Ascending aorta (tissue), 2 donors: ENCODE measurements around the gene RNASE4. TPM values are rescaled to one million over a fixed set of nuclear protein-coding genes. Genes with fewer than 3 reads are reported as not detected.

Experiments
- DNase-seq, 2 donors: peaks; one replicate each; pipeline ENCODE4 v3.0.0-alpha.2; 2019; ENCODE audit warnings: low spot score in 2 of 2
- H3K27ac ChIP-seq, 2 donors: fragments of 200-600 bp; sonication (generic); one replicate each; pipeline ENCODE4 v1.5.1; 2016 to 2017; ENCODE audit warnings: mild to moderate bottlenecking in 1 of 2
- H3K27me3 ChIP-seq: fragments of 200-600 bp; sonication (generic); one replicate; pipeline ENCODE4 v1.5.1; 2017
- H3K36me3 ChIP-seq, 2 donors: fragments of 200-600 bp; sonication (generic); one replicate each; pipeline ENCODE4 v1.5.1; 2016
- H3K4me1 ChIP-seq, 2 donors: fragments of 200-600 bp; sonication (generic); one replicate each; pipeline ENCODE4 v1.5.1; 2016 to 2017; ENCODE audit warnings: mild to moderate bottlenecking in 1 of 2
- H3K4me3 ChIP-seq, 2 donors: fragments of 200-600 bp; sonication (generic); one replicate each; pipeline ENCODE4 v1.5.1; 2016 to 2017; ENCODE audit warnings: mild to moderate bottlenecking in 1 of 2
- H3K9me3 ChIP-seq, 2 donors: fragments of 200-600 bp; sonication (generic); one replicate each; pipeline ENCODE4 v1.5.1; 2016
- intact Hi-C: fragments of 100-400 bp; cut with DNase I; formaldehyde crosslinking; loops from one replicate; pipeline ENCODE4 v1.15.1; 2023
- total RNA-seq: library from RNA; depleted of rRNA; stranded (reverse); fragments of >200 nt; gene quantifications from one replicate; pipeline ENCODE4 v1.1.0, GENCODE V29; 2016
- TF ChIP-seq, protein P1 (sequence below), 3 experiments: fragments of 200-600 bp in 2 of 3; fragments of 450-650 bp in 1 of 3; sonication (generic) in 2 of 3; IDR thresholded peaks; one replicate each; pipeline ENCODE4 v1.5.1; 2016 to 2019; ENCODE audit warnings: antibody characterized with exemption in 3 of 3, mild to moderate bottlenecking in 1 of 3, moderate library complexity in 1 of 3

RNASE4 gene
- total RNA-seq, 1 donor from 2014 or later, result 23.2 TPM

DNA sequence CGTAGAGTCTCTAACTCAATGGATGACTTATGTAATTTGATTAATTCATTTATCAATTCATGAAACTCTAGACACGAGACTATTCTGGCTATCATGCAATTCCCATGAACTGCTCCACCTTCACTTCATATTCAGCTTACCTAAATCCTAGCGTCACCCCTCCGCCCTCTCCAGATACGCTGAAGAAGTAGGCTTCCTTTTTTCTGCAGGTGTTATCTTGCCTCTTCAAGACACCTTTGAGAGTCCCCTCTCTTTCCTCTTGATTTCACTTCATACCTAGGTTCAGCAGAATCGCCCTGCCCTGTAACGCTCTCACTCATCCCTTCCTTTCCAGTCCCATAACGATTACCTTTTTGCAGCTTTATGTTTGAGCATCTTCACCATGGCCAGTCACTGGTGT, 4.0 kb upstream of the RNASE4 start:
- intact Hi-C loops, result loop anchor here (5.0 kb wide), 2 partner anchors 422 to 702 kb away; partner anchors contain the start of genes SUPT16H and TMEM253
- TF ChIP-seq, protein P1, sequence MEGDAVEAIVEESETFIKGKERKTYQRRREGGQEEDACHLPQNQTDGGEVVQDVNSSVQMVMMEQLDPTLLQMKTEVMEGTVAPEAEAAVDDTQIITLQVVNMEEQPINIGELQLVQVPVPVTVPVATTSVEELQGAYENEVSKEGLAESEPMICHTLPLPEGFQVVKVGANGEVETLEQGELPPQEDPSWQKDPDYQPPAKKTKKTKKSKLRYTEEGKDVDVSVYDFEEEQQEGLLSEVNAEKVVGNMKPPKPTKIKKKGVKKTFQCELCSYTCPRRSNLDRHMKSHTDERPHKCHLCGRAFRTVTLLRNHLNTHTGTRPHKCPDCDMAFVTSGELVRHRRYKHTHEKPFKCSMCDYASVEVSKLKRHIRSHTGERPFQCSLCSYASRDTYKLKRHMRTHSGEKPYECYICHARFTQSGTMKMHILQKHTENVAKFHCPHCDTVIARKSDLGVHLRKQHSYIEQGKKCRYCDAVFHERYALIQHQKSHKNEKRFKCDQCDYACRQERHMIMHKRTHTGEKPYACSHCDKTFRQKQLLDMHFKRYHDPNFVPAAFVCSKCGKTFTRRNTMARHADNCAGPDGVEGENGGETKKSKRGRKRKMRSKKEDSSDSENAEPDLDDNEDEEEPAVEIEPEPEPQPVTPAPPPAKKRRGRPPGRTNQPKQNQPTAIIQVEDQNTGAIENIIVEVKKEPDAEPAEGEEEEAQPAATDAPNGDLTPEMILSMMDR (IDR thresholded peaks at IDR 0.05), result no peak
- peak in 1 of 2 donors; percentile 40 for DNase-seq
- H3K4me3 ChIP-seq, result peak overlapping the region; percentile 89 to 94
- peak overlapping the region; percentile 100 for H3K27ac ChIP-seq
- H3K9me3 ChIP-seq, result no peaks in the 10 kb centered on the region
- no peaks in the 10 kb centered on the region for H3K36me3 ChIP-seq
- H3K4me1 ChIP-seq, result peaks cover 10 to 16% of the 10 kb centered on the region in 2 donors
- no peaks in the 10 kb centered on the region for H3K27me3 ChIP-seq

DNA sequence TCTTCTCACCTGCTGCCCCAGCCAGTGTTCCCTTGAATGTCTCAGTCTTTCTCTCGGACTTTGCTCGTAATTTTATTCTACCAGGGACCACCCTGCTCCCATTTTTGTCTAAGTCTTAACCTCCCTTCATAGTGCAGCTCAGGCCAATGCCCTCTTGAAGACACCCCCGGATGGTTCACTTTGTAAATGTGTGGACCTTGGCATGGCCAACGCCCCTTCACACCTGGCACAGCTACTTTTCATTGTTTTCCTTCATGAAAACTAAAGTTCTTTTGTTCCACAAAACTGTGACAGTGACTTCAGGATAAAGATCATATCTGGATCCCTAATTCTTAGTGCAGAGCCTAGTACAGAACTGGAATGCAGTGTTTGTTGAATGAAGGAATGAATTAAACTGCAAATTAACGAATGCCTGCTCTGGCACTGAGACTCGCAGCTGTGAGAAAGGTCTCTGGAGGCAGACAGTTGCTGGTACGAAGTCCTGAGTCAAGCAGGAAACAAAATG, 3.5 kb upstream of the RNASE4 start:
- intact Hi-C loops, result loop anchor here (5.0 kb wide), 2 partner anchors 421 to 701 kb away; partner anchors contain the start of genes SUPT16H and TMEM253
- TF ChIP-seq, protein P1 (IDR thresholded peaks at IDR 0.05), result no peak
- H3K27ac ChIP-seq, result peak overlapping the region; percentile 100
- no peaks in the 10 kb centered on the region for H3K27me3 ChIP-seq
- H3K9me3 ChIP-seq, result no peaks in the 10 kb centered on the region
- peaks cover 10 to 21% of the 10 kb centered on the region in 2 donors for H3K4me1 ChIP-seq
- DNase-seq, result no peak
- H3K36me3 ChIP-seq, result no peaks in the 10 kb centered on the region
- H3K4me3 ChIP-seq, result peak overlapping the region; percentile 89 to 94

DNA sequence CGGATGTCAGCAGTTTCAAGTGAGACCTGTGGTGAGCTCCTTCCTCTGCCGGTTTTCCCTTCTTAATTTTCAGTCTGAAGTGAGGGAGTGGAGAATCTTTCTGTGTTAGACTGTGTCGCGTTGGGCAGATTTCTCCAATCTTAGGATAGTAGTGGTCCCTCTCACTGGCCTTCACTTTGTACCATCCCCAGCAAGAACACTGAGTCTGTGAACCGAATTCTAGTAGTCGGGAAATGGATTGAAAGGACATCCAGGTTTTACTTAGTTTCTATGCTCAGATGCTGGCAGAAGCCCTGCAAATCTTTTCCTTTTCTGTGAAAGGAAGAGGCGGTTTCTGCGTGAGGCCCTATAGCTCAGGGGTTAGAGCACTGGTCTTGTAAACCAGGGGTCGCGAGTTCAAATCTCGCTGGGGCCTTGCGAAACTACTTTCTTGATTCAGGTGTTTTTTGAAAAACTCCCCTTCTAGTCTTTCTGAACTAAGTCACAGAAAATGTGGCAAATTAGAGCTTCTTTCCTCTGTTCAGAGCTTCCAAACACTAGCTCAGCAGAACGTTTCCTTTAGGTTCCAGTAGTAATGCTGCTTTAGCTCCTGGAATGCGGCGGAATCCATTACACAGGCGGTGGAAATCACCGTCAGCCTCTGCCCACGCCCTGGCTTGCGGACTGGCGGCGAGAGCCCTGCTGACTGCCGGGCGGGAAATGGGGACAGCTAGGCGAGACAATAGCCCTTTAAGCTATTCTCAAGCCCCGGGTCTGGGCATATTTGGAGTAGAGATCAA, 2.8 kb upstream of the RNASE4 start:
- TF ChIP-seq, protein P1 (IDR thresholded peaks at IDR 0.05), result no peak
- intact Hi-C loops, result loop anchor here (1.0 to 5.0 kb wide), 8 partner anchors 49 to 795 kb away; partner anchors contain the start of genes HNRNPC, PARP2, RAB2B and SUPT16H
- H3K27me3 ChIP-seq, result no peaks in the 10 kb centered on the region
- peak; percentile 36 to 94 for DNase-seq
- H3K4me3 ChIP-seq, result peak overlapping the region; percentile 89 to 94
- no peaks in the 10 kb centered on the region for H3K36me3 ChIP-seq
- peak overlapping the region; percentile 100 for H3K27ac ChIP-seq
- peaks cover 13 to 27% of the 10 kb centered on the region in 2 donors for H3K4me1 ChIP-seq
- no peaks in the 10 kb centered on the region for H3K9me3 ChIP-seq

DNA sequence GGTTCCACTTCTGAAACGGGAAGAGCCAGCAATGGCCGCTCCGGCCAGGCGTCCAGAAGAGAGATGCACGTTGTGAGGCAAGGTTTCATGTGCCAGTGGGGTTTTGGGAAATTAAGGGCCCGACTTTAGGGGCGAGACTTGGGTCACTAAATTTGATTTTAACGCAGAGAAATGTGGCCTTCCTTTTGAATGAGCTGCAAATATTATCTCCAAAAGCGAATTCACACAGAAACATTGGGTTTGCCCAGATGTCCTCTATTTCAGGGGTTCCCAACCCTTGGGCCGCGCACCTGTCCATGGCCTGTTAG, 2.3 kb upstream of the RNASE4 start:
- Histone ChIP-seq H3K27me3 (no peaks in the 10 kb centered on the region), H3K4me1 (peaks cover 13 to 32% of the 10 kb centered on the region in 2 donors), H3K4me3 (peak overlapping the region; percentile 89 to 94), H3K27ac (peak overlapping the region; percentile 100), H3K36me3 (no peaks in the 10 kb centered on the region), H3K9me3 (no peaks in the 10 kb centered on the region)
- intact Hi-C loops, result loop anchor here (1.0 to 5.0 kb wide), 8 partner anchors 49 to 795 kb away; partner anchors contain the start of genes HNRNPC, PARP2, RAB2B and SUPT16H
- TF ChIP-seq, protein P1 (IDR thresholded peaks at IDR 0.05), result no peak
- DNase-seq, result no peak

DNA sequence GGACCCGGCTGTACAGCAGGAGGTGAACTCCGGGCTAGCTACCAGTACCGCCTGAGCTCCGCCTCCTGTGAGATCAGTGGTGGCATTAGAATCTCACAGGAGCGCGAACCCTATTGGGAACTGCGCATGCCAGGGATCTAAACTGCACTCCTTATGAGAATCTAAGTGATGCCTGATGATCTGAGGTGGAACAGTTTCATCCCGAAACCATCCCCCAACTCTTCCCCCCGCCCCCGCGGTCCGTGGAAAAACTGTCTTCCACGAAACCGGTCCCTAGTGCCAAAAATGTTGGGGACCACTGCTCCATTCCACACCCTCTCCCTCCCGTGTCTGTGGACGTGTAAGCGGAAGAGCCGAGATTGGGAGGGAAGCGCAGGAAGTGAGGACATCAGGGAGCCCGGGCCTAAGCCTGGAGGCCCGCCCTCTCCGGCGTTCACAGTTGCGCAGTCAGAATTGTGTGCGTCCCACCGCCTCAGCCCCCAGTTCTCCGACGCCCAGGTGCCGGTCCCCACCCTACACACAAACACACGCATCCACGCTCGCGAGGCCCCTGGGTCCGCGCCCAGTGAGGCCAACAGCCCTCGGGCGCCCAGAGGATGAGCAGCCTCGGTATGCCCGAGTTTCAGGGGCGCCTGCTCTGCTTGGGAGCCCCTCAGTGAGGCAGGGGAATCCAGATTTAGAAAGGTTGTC, 1.8 kb upstream of the RNASE4 start:
- peaks cover 13 to 35% of the 10 kb centered on the region in 2 donors for H3K4me1 ChIP-seq
- H3K36me3 ChIP-seq, result no peaks in the 10 kb centered on the region
- H3K4me3 ChIP-seq, result peak overlapping the region; percentile 89 to 94
- H3K27ac ChIP-seq, result peak overlapping the region; percentile 100
- TF ChIP-seq, protein P1 (IDR thresholded peaks at IDR 0.05), result peak in 2 of 3 experiments; percentile 9 to 37
- intact Hi-C loops, result loop anchor here (1.0 to 5.0 kb wide), 8 partner anchors 50 to 794 kb away; partner anchors contain the start of genes HNRNPC, PARP2, RAB2B and SUPT16H
- DNase-seq, result peak; percentile 80 to 95
- H3K9me3 ChIP-seq, result no peaks in the 10 kb centered on the region
- no peaks in the 10 kb centered on the region for H3K27me3 ChIP-seq
